EH (cell line): ENCODE measurements around the gene EPB41.
"Not testable (repeated sequence)": the region's sequence is repeated elsewhere in the genome, so short reads cannot be mapped to it uniquely, and the experiment has no call there.

Source experiments
- DNase-seq: peaks from one replicate; pipeline ENCODE4 v3.0.0-alpha.2; 2015; ENCODE audit warnings: low read depth

EPB41 gene

GRCh38 chr1:29112705-29113412, 198.5 kb downstream of the EPB41 start:
- no peak for DNase-seq

GRCh38 chr1:29113413-29114117, 199.2 kb downstream of the EPB41 start:
- no peak for DNase-seq

- DNase-seq = no peak
Observed at GRCh38 chr1:29114654-29115053, 200.3 kb downstream of the EPB41 start.

GRCh38 chr1:29117381-29117780, 203.0 kb downstream of the EPB41 start:
- DNase-seq = no peak

GRCh38 chr1:29119121-29119929, 205.0 kb downstream of the EPB41 start:
- no peak for DNase-seq

GRCh38 chr1:29120367-29120766, 206.0 kb downstream of the EPB41 start:
- no peak for DNase-seq

GRCh38 chr1:29120947-29121485, 206.6 kb downstream of the EPB41 start:
- peak; percentile 50 for DNase-seq

- peak; percentile 15 for DNase-seq
Observed at GRCh38 chr1:29121516-29121935, 207.2 kb downstream of the EPB41 start.

- DNase-seq = peak; percentile 53
Observed at GRCh38 chr1:29121936-29122681, 207.7 kb downstream of the EPB41 start.

GRCh38 chr1:29122682-29123052, 208.3 kb downstream of the EPB41 start:
- peak; percentile 89 for DNase-seq

GRCh38 chr1:29123053-29123886, 208.9 kb downstream of the EPB41 start:
- DNase-seq = peak; percentile 48

- peak; percentile 49 for DNase-seq
Observed at GRCh38 chr1:29123887-29124365, 209.6 kb downstream of the EPB41 start, which contains the start of gene TMEM200B. Gene TMEM200B (minus strand): TSS chr1:29123903. CDS start chr1:29121828, 2,075 bp downstream.

- peak; percentile 85 for DNase-seq
Observed at GRCh38 chr1:29124366-29125236, 210.2 kb downstream of the EPB41 start.

GRCh38 chr1:29125237-29125641, 210.9 kb downstream of the EPB41 start:
- no peak for DNase-seq

- DNase-seq = no peak
Observed at GRCh38 chr1:29125788-29126187, 211.4 kb downstream of the EPB41 start.

GRCh38 chr1:29126198-29126597, 211.8 kb downstream of the EPB41 start:
- DNase-seq = no peak

- DNase-seq = no peak
Observed at GRCh38 chr1:29128739-29129138, 214.4 kb downstream of the EPB41 start.

GRCh38 chr1:29129916-29130315, 215.5 kb downstream of the EPB41 start:
- DNase-seq = peak; percentile 85

- not testable (repeated sequence) for DNase-seq
Observed at GRCh38 chr1:29131056-29131455, 216.7 kb downstream of the EPB41 start.
